Neuronal stem cell (in vitro differentiated cells): ENCODE measurements around the gene GRIK2.

ENCODE experiments used
- DNase-seq: peaks from one replicate; pipeline ENCODE4 v3.0.0-alpha.2; 2013; ENCODE audit warnings: low spot score
- H2AFZ ChIP-seq: one replicate; pipeline ENCODE4 v1.6.1; 2013; ENCODE audit warnings: mild to moderate bottlenecking, low read length, inconsistent platforms
- H2AK5ac ChIP-seq: 2 replicates; pipeline ENCODE4 v1.6.1; 2013; ENCODE audit warnings: low read depth, mild to moderate bottlenecking, inconsistent platforms, low read length, moderate library complexity, mixed read lengths
- H2BK120ac ChIP-seq: 2 replicates; pipeline ENCODE4 v1.6.1; 2013; ENCODE audit warnings: low read depth, mild to moderate bottlenecking, inconsistent platforms, low read length, moderate library complexity, mixed read lengths
- H2BK12ac ChIP-seq: one replicate; pipeline ENCODE4 v1.6.1; 2013; ENCODE audit warnings: low read length, inconsistent platforms
- H2BK15ac ChIP-seq: 2 replicates; pipeline ENCODE4 v1.6.1; 2013; ENCODE audit warnings: mild to moderate bottlenecking, low read length, inconsistent platforms, mixed read lengths
- H2BK5ac ChIP-seq: one replicate; pipeline ENCODE4 v1.6.1; 2013; ENCODE audit warnings: inconsistent platforms, mild to moderate bottlenecking, low read length, moderate library complexity
- H3K14ac ChIP-seq: one replicate; pipeline ENCODE4 v1.6.1; 2013; ENCODE audit warnings: low read length, inconsistent platforms
- H3K18ac ChIP-seq: 2 replicates; pipeline ENCODE4 v1.6.1; 2013; ENCODE audit warnings: low read length, inconsistent platforms
- H3K23ac ChIP-seq: 2 replicates; pipeline ENCODE4 v1.6.1; 2013; ENCODE audit warnings: low read depth, mild to moderate bottlenecking, mixed read lengths, low read length, inconsistent platforms; ENCODE audit not compliant: poor library complexity
- H3K27ac ChIP-seq: replicated peaks from 3 replicates; pipeline ENCODE4 v1.5.1; 2013; ENCODE audit warnings: low read length, inconsistent platforms
- H3K27me3 ChIP-seq, 3 experiments: 2 replicates each; pipeline ENCODE4 v1.6.1; 2013; ENCODE audit warnings: low read length in 3 of 3, mild to moderate bottlenecking in 2 of 3, inconsistent platforms in 1 of 3, low read depth in 1 of 3, mixed read lengths in 1 of 3, moderate library complexity in 1 of 3; ENCODE audit not compliant: control insufficient read depth in 3 of 3, insufficient read depth in 3 of 3
- H3K36me3 ChIP-seq, 2 donors: replicated peaks in 1 of 2; 2 replicates each; pipeline ENCODE4 v1.6.1; 2013; ENCODE audit warnings: low read length in 2 of 2; ENCODE audit not compliant: control insufficient read depth in 2 of 2, insufficient read depth in 2 of 2
- H3K4ac ChIP-seq: 2 replicates; pipeline ENCODE4 v1.6.1; 2013; ENCODE audit warnings: inconsistent platforms, mild to moderate bottlenecking, low read length, moderate library complexity
- H3K4me1 ChIP-seq, 2 donors: 1 replicate in 1 of 2; 2 replicates in 1 of 2; pipeline ENCODE4 v1.6.1; 2013; ENCODE audit warnings: low read length in 2 of 2, low read depth in 1 of 2; ENCODE audit not compliant: control insufficient read depth in 2 of 2, insufficient read depth in 1 of 2
- H3K4me2 ChIP-seq: one replicate; pipeline ENCODE4 v1.6.1; 2013; ENCODE audit warnings: mild to moderate bottlenecking, low read length, inconsistent platforms; ENCODE audit not compliant: insufficient read depth, poor library complexity, severe bottlenecking
- H3K4me3 ChIP-seq, 2 donors: 2 replicates each; pipeline ENCODE4 v1.5.1; 2013; ENCODE audit warnings: low read length in 2 of 2, mild to moderate bottlenecking in 2 of 2, inconsistent platforms in 1 of 2, moderate library complexity in 1 of 2
- H3K79me1 ChIP-seq: one replicate; pipeline ENCODE4 v1.6.1; 2013; ENCODE audit warnings: low read depth, mild to moderate bottlenecking, inconsistent platforms, low read length, moderate library complexity
- H3K9ac ChIP-seq: one replicate; pipeline ENCODE4 v1.6.1; 2013; ENCODE audit warnings: mild to moderate bottlenecking, low read depth, low read length, inconsistent platforms; ENCODE audit not compliant: poor library complexity
- H3K9me3 ChIP-seq, 2 donors: replicated peaks in 1 of 2; 2 replicates each; pipeline versions ENCODE3 to v1.6.1; 2013; ENCODE audit warnings: low read length in 2 of 2, mild to moderate bottlenecking in 2 of 2, inconsistent platforms in 1 of 2, low read depth in 1 of 2, mixed read lengths in 1 of 2, moderate library complexity in 1 of 2; ENCODE audit not compliant: control insufficient read depth in 2 of 2, insufficient read depth in 1 of 2
- H4K8ac ChIP-seq: one replicate; pipeline ENCODE4 v1.6.1; 2013; ENCODE audit warnings: low read depth, mild to moderate bottlenecking, inconsistent platforms, low read length, moderate library complexity
- H4K91ac ChIP-seq: one replicate; pipeline ENCODE4 v1.6.1; 2013; ENCODE audit warnings: low read length, low read depth, mild to moderate bottlenecking, inconsistent platforms; ENCODE audit not compliant: poor library complexity
- WGBS, 2 donors: extraction: QIAGEN DNeasy Blood & Tissue Kit; methylation state at CpG; one replicate each; pipeline ENCODE4 v1.1.7; 2013; ENCODE audit warnings: missing lambda C conversion rate in 2 of 2, mixed read lengths in 1 of 2; ENCODE audit not compliant: insufficient read length in 2 of 2, insufficient replicate concordance in 1 of 2; ENCODE audit errors: extremely low coverage in 2 of 2; 5-methylcytosine and 5-hydroxymethylcytosine counted together

The GRIK2 gene

DNA sequence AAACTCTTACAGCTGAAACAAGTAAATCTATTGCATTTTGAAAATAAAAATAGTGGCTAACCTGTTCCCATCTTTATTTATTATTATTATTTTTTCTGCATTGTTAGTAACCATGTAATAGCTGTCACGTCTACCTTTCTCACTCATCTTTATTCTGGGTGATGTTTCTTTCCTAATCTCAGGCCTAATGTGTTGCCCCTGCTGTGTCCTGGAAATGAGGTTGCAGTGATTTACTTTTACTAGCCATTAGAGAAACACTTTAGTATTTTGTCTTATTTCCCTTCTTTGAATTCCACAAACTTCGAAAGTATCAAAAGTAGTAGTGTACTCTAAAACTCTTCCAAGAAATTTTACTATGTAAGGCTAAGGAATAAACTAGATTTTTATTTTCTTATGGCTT is 546.9 kb downstream of the GRIK2 start:
- Histone ChIP-seq H4K91ac (no peak overlapping the region), H3K27ac (no peak overlapping the region), H3K23ac (no peak overlapping the region), H3K4me2 (no peak overlapping the region), H3K9ac (no peak overlapping the region), H3K18ac (no peak overlapping the region), H2AFZ (no peak overlapping the region), H3K27me3 (no peaks in the 10 kb centered on the region), H2AK5ac (no peak overlapping the region), H3K4ac (no peak overlapping the region), H2BK12ac (no peak overlapping the region), H2BK5ac (no peak overlapping the region), H3K4me3 (no peak overlapping the region), H2BK15ac (no peak overlapping the region), H4K8ac (no peak overlapping the region), H3K14ac (no peak overlapping the region), H3K79me1 (no peaks in the 10 kb centered on the region), H2BK120ac (no peak overlapping the region), H3K9me3 (peaks cover 3% of the 10 kb centered on the region in 2 donors), H3K4me1 (peaks cover 2% of the 10 kb centered on the region in 2 donors), H3K36me3 (no peaks in the 10 kb centered on the region)
- no peak for DNase-seq
- no CpG with 5 or more reads among the region's 2 CpGs for WGBS, 2 donors

DNA sequence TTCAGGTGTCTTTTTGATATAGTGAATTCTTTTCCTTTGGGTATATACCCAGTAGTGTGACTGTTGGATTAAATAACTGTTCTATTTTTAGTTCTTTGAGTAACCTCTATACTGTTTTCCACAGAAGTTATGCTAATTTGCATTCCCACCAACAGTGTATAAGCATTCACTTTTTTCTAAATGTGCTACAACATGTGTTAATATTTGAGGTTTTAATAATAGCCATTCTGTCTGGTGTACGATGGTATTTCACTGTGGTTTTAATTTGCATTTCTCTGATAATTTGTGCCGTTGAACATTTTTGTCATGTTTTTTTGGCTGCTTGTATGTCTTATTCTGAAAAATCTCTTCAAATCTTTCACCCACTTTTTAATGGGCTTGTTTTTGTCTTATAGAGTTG is 563.5 kb downstream of the GRIK2 start:
- Histone ChIP-seq H3K79me1 (no peaks in the 10 kb centered on the region), H3K4me3 (no peak overlapping the region), H2BK5ac (no peak overlapping the region), H2BK15ac (no peak overlapping the region), H3K18ac (no peak overlapping the region), H2BK12ac (no peak overlapping the region), H3K4me1 (no peaks in the 10 kb centered on the region), H3K14ac (no peak overlapping the region), H2AFZ (no peak overlapping the region), H4K8ac (no peak overlapping the region), H4K91ac (no peak overlapping the region), H3K36me3 (no peaks in the 10 kb centered on the region), H3K23ac (no peak overlapping the region), H2BK120ac (no peak overlapping the region), H3K9ac (no peak overlapping the region), H3K27ac (no peak overlapping the region), H2AK5ac (no peak overlapping the region), H3K27me3 (no peaks in the 10 kb centered on the region), H3K4me2 (no peak overlapping the region), H3K9me3 (no peaks in the 10 kb centered on the region), H3K4ac (no peak overlapping the region)
- WGBS, 2 donors, result no CpG with 5 or more reads among the region's 2 CpGs
- no peak for DNase-seq

DNA sequence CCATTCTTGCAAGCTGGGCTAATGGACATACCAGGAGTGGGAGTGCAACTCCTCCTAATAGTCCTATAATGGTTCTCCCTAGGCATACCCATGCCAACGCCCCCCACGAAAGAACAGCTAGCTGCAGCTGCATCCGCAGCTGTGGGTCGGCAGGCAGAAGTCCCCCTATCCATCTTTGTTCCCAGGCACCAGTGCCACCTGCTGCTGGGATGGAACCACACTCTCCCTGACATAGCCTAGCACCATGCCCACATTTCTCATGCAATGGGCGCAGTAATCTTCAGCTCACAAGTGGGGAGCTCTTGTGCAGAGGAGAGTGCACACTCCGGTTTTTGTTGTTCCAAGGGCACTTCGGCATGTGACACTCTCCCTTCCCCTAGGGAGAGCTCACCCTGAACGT is 567.8 kb downstream of the GRIK2 start:
- whole genome bisulfite sequencing, 2 donors, result no CpG with 5 or more reads among the region's 8 CpGs
- no peak overlapping the region for H2BK5ac ChIP-seq

DNA sequence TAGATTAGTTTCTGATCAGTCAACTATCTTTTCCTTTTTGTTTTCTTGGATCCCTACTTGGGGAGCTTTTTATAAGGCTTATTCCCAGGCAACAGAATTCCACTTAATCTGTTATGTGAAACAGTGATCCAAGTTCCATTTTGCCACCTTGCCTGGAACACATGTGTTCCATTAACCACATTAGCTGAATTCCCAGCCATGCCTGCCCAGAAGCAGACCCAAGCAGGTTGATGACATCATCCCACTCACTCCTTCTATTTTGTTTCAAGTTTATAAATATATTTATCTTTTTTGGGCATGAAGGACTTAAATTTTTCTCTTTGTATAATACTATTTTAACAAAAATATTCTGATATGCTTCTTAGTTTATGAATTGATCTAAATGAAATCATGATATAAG is 587.4 kb downstream of the GRIK2 start:
- Histone ChIP-seq H4K8ac (no peak overlapping the region), H3K4me1 (no peaks in the 10 kb centered on the region), H3K18ac (no peak overlapping the region), H2BK12ac (no peak overlapping the region), H3K4me3 (no peak overlapping the region), H2BK5ac (no peak overlapping the region), H2AFZ (no peak overlapping the region), H3K4ac (no peak overlapping the region), H3K23ac (no peak overlapping the region), H2AK5ac (no peak overlapping the region), H4K91ac (no peak overlapping the region), H3K9ac (no peak overlapping the region), H3K27me3 (no peaks in the 10 kb centered on the region), H3K79me1 (no peaks in the 10 kb centered on the region), H3K27ac (no peak overlapping the region), H2BK15ac (no peak overlapping the region), H2BK120ac (no peak overlapping the region), H3K36me3 (no peaks in the 10 kb centered on the region), H3K14ac (no peak overlapping the region), H3K4me2 (no peak overlapping the region), H3K9me3 (no peaks in the 10 kb centered on the region)
- DNase-seq, result no peak

More for the DNA sequence above, 567.8 kb downstream of the GRIK2 start:
- H3K79me1 ChIP-seq, result no peaks in the 10 kb centered on the region
- H3K14ac ChIP-seq, result no peak overlapping the region
- no peaks in the 10 kb centered on the region for H3K27me3 ChIP-seq
- no peaks in the 10 kb centered on the region for H3K4me1 ChIP-seq
- H3K4ac ChIP-seq, result no peak overlapping the region
- no peak overlapping the region for H2BK15ac ChIP-seq
- no peak overlapping the region for H3K23ac ChIP-seq
- H2BK120ac ChIP-seq, result no peak overlapping the region
- H4K8ac ChIP-seq, result no peak overlapping the region
- H3K27ac ChIP-seq, result no peak overlapping the region
- H3K9me3 ChIP-seq, result no peaks in the 10 kb centered on the region
- H4K91ac ChIP-seq, result no peak overlapping the region
- H3K18ac ChIP-seq, result no peak overlapping the region
- H2BK12ac ChIP-seq, result no peak overlapping the region
- peak overlapping the region in 1 of 2 donors; percentile 12 for H3K4me3 ChIP-seq
- no peaks in the 10 kb centered on the region for H3K36me3 ChIP-seq
- DNase-seq, result no peak
- H2AFZ ChIP-seq, result no peak overlapping the region
- no peak overlapping the region for H3K9ac ChIP-seq
- H3K4me2 ChIP-seq, result no peak overlapping the region
- H2AK5ac ChIP-seq, result no peak overlapping the region
